HG02938 (cell line): ENCODE results near the gene ITPR3.
A peak's percentile ranks its signal among the peaks of the same experiment; 100 is the strongest.

Experiments
- ATAC-seq: cut with Tn5 transposase; IDR thresholded peaks from one replicate; pipeline ENCODE4 v1.9.1; 2021; ENCODE audit warnings: mild to moderate bottlenecking, moderate library complexity; ENCODE audit not compliant: unreplicated experiment

Gene ITPR3

DNA sequence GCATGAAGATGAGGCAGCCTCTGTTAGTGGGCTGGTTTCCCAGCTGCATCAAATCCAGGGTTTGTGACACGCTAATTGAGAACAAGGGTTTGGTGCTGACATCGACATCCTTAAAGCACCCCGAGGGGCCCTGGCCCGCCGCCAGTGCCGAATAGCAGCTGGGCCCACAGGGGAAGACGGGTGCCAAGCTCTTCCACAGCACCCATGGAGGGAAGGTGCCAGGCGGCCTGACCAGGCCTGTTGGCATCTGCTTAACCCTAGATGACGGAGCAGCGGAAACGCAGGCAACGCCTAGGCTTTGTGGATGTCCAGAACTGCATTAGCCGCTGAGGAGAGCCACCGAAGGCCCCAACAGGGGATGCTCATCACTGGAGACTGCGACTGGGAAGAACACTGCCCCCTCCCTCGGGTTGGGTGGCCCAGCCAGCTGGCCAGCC, 74.3 kb downstream of the ITPR3 start:
- ATAC-seq: no peak

DNA sequence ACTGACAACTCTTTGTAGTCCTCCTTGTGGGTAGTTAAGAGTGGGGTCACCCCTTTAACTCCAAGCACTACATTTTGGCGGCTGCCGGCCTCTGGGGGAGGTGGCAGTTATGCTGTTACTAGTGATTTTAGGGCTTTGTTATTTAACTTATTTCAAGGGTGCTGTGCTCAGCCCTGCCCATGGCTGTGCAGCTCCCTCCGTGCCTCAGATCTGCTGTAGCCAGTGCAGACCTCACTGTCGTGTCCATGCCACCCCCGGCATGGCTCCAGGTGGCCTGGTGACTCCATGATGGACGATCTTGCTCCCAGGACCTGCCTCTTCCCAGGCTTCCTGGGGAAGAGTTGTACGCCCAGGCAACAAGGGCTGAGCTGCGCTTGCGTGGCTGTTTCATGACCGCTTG, 75.0 kb downstream of the ITPR3 start:
- no peak for ATAC-seq

DNA sequence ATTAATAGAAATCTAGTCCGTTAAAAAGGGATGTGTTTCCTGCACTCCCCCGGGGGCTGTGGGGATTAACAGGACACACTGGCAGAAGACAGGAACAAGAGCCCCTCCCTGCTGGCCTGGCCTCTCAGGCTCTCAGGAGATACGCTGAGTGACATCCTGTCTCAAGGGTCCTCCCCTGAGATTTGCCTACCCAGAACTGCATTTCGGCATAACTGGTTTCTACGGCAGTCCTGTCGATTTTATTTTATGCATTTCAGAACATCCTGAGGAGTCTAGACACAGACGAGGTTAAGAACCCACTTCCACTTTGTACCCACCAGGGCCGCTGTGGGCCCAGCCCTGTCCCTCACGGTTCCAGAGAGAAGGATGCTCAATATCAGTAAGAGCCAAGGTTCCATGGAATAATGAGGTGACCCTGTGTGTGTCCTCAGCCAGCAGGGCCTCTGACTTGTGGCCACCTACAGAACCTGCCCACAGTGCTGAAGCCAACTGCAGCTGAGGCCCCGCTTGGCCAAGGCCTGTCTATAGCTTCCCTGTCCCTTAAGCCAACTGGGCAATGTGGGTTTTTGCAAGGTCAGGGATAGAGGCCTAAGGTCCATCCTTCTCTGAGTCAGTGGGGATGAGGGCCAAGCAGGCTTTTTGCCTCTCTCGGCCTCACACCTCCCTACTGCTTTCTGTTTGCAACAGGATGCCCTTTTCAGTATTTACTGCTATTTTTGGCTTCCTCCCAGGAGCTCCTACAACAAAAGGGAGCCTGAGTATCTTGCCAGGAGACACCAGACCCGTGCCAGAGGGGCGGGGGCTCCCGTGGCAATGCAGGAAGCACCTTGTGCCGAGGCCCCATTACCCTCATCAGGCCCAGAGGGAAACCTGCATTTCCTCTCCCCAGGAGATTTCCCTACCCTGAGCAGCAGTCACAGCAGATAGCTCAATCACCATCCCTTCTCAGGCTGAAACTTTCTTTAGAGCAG, 75.7 kb downstream of the ITPR3 start:
- ATAC-seq: no peak

DNA sequence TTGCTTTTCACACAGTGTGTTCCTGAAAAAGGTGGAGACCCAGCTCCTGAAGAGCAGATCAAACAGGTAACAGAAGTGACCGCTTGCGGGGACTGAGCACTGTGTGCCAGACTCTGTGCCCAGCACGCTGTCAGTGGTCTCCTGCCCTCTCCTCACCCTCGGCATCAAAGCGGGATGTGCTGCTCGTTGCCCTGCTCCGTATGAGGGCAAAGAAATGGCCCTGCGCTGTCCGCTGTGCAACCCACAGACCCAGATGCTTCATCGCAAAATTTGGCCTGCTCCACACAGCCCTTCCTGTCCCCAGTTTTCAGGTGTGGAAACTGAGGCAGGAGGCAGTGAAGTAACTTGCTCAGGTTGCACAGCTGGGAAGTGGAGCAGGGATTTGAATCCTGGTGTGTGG, 76.7 kb downstream of the ITPR3 start:
- ATAC-seq: no peak

DNA sequence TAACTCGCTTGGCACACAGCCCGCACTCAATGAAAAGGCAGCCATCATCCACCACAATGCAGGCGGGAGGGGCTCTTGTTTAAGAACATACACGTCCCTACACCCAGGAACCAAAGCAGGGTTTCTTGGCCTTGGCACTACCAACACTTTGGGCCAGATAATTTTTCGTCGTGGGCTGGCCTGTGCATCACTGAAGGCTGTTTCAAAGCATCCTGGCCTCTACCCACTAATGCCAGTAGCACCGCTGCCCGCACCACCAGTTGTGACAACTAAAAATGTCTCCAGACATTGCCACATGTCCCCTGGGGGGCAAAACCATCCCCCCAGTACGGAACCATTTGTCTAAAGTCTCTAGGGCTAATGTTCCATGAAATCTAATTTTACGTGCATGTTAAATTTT, 77.4 kb downstream of the ITPR3 start:
- no peak for ATAC-seq

DNA sequence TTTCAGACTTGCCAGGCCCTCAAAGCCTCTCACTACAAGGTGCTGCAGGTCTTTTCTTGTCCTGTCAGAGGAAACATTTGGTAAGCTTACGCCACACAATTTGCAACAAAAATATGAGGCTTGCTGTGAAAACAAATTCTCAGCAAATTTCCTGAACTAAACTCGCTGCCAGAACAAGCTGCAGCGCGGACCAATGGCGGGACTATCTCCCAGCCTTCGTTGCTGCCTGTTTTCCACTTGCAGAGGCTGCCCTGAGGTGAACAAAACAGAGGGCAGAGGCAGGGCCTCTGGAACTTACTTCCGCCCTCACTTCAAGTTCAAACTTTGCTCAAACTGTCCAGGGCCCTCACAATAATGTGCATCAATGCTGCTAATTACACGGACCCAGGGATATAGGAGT, 78.0 kb downstream of the ITPR3 start:
- no peak for ATAC-seq

DNA sequence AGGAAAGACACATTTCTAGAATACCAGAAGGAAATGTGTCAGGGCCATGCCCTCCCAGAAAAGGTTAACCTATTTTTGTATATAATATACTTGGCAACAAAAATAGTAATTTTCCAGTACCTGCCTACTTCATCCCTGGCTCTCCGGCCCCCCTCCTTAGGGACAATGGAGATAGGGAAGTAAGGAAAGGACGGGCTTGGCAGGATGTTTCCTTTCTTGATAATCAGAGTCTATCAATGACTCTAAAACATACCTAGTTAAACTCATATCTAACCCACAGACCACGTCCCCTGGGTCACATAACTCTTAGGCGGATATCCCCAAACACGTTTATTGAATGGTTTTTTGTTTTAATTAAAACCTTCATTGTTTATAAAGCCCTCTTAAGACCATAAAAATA, 78.6 kb downstream of the ITPR3 start:
- no peak for ATAC-seq

DNA sequence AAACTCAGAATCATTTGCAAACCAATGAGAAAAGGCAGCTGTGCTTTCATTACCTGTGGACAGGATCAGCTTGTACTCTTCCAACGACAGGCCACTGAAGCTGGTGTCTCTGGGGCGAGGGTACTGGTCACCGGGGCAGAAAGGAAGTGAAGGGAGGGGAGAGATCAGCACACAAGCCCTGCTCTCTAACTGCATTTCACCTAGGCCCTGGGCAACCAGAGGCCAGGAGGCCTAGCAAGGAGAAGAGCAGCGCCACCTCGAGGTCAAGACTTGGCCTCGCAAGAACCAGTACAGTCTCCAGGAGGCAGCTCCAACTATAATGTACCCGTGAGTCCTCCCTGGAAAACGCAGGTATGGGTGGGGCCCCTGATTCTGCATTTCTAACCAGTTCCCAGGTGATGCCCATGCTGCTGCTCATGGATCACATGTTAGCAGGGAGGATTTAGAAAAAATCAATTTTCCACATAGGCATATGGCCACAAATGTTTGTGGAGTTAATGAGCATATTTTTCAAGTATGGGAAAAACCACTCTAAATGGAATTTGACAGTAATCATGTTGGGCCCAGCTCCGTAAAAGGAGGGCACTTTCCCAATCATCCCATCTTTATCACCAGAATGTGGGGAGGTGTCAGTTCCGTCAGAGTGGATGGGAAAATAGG, 79.4 kb downstream of the ITPR3 start:
- ATAC-seq: peak; percentile 64

DNA sequence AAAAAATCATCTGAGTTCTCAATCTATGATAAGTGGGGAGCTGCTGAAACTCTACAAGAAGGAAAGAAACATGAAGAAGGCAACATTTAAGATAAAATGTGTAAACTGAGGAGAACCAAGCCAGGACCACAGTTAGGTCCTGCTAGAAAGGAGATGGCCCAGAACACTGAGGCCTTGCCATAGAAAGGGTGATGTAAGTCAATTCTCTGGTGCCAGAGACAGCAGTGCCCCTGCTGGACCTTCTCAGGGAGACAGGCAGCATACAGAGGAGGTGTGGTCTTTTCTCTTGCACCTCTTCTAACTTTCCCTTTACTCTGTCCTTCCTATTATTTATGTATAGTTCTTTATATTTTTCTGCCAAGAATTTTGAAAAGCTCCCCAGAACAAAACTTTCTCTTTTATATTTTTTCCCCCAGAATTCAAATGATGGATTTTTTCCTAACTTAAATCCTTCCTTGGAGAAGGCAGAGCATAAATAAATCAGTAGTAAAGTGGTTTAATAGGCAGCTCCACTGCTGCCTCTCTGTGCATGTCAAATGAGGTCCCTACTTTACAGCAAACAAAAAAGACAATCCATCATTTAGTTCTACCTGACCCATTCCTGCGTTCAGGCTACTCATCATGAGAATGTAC, 81.3 kb downstream of the ITPR3 start:
- no peak for ATAC-seq

DNA sequence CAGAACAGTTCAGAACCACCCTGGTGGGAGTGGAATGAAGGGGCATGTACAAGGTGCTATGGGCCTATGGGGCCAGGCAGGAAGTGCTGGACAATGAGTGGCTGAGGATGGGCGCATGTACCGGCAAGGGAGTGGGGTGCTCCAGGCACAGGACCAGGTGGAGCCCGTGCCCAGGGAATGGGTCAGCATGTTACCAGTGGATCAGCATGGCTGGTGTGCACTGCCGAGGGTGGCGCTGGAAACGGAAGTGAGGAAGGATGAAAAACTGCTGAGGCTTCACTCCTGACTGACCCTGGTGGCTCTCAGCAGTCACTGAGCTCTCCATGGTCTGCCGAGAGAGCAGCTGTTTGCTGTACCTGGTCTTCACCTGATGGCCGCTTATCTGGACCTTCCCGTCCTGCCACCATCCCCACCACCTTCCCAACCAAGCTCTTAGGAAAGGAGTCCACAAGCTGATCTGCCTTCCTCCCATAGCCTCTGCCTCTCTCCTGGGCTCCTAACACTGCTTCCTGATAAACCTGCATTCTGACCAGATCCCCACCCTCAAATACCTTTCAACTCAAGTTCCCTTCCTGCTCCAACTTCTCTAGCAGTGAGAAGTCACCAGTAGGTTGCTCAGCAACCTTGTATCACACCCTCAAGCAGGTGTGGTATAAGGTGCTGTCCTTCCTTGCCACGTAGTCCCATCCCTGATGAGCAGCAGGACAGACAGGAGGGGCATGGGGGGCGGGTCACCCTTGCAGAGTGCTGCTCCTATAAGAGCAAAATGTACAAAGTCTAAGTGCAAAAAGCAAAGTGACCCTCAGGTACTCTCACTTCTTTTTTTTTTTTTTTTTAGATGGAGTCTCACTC, 83.3 kb downstream of the ITPR3 start:
- no peak for ATAC-seq

DNA sequence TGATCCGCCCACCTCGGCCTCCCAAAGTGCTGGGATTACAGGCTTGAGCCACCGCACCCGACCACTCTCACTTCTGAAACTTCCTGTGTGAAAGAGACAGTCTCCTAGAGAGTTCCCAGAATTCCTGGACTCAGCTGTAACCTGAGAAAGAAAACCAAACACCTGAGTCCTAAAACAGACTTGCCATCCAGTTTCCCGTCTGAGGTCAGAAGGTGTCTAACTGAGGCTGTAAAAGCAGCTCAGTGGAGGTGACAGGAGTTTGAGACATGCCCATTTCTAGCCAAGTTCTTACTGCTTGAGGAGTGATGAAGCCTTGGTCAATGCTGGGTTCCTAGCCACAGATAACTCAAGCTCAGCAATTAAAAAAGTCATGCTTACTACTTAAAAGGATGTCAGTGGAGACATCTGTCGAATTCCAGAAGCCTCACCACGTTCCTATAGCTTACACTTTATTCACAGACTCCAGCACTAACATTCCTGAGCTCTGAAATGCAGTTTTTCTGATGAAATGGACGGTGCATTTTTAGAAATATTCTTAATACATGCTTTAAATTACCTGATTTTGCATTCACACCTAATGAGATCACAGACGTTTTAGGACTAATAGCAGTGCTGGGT, 84.3 kb downstream of the ITPR3 start:
- no peak for ATAC-seq

DNA sequence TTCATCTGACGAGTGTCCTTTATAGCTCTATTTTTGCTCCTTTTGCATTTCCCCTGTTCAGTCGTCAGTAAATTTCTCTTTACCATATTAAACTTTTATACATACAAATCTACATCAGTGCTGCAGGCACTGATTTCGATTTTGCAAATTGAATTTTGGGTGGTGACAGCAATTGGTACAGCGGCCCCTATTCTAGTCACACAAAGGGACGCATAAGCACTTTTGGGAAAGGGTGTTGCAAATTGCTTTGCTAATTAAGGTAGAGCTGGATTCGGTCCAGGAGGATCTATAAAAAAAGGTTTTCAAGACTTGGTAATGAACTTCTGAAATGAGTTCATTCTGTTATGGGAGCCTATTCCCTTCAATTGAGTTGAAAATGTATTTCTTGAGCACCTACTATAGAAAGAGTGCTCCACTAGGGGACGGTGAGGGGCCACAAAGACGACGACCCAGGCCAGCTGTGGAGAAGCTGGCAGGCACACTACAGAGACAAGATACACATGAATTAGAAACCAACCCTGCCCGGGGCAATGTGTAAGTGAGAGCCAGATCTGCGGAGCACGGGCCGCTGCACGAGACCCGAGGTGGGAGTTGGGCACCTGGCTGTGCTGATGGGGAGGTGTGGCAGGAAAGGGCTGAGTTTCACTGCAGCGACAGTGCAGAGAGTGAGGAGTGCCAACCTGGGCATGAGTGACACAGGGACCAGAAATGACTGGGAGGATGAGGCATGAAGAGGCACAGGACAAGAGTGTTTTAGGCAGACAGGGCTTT, 85.0 kb downstream of the ITPR3 start:
- no peak for ATAC-seq

DNA sequence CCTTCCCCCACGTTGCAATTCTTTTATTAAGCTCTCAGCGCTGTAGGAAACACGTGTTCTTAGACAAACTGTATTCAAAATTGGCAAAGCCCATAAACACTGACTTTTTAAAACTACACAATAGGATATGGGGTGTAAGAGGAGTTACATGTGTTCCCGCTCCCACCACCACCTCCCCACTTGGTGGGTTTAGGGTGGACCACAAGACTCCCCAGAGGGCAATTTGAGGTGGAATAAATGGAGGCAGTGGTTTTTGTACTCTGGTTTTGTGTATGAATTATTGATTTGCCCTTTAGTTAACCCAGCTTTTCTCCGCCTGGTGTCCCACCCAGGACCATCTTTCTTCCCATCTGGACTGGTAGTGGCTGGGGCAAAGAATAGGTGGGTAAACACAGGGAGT, 86.6 kb downstream of the ITPR3 start:
- ATAC-seq: no peak

DNA sequence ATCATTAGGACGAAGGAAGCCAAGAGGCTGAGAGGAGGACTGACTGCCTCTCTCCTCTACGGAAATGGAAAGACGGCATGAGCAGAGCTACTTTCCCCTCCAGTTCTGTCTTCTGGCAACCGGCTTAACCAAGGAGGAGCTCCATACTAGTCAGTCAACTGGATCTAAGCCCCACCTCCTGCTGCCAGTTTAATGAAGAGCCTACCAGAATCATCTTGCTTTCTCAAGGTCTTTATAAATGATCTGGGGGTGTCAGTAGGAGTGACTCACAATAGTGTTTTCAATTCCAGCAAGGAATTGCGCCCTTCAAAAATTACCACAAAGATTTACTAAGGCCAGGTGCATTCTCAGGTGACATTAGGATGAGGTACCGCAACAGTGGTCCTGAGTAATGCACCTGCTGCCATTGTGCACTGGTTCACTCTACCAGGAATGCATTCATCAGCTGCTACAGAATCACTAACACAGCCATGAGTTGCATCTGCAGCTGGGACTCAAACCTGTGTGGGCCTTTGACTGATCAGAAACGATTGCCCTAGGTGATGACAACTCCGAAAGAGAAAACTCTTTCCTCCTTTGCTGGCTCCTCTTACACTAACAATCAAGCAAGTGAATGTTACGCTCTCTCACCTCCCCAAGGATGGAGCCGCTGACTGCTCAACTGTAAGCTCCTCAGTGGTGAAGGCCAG, 87.5 kb downstream of the ITPR3 start:
- ATAC-seq: no peak

DNA sequence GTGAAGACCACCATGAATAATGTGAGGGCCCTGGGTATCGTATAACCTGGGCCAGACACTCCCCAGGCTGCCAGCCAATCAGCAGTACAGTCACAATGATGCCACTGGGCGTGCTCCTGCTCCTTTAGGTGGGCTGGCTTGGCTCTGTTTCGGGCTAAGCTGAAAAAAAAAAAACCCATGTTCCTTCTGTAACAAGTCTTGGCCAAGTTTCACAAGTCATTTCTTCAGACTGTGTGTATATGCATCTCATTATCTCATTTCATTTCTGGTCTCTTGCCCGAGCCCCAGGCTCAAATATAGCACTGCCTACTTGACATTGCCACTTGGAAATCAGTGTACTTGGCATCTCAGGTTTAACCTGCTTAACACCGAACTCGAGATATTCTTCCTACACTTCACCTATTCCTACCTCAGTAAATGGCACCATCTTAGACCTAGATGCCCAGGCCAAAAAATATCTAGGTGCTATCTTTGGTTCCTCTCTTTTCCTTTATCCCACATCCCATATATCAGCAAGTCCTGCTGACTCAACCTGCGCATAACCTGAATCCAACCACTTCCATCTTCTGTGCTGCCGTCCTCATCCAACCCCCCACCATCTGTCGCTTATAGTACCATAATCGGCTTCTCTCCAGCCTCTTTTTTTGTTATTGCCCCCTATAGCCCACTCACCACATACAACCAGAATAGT, 88.6 kb downstream of the ITPR3 start:
- no peak for ATAC-seq

DNA sequence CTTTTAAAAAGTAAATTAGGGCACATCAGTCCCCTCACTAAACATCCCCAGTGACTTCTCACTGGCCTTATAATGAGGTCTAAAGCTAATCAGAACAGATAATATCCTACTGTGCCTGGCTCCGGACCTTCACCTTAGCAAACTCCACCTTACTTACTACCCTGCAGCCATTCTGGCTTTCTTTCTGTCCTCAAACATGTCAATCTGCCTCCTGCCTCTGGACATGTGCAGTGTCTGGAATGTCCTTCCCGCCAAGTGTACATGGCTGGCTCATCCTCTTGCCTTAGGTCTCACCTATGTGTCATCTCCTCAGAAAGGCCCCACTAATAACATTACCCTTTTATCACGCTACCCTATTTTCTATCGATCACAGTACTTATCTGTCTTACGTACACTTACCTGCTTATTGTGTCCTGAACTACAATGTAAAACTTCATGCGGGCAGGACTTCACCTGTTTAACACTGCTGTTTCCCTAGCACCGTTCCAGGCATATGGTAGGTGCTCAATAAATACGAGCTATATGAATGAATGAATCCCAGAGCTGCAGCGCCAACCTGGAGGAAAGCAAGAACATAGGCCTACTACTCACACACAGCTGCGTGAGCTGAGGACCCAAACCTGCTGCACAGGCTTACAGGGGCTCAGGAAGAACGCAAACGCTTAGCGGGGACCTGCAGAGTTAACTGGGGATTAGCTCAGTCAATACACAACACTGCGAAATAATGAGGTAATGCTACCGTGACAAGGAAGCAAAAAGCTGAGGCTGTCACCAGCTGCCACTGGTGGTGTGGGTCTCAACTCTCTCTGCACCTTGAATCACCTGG, 89.4 kb downstream of the ITPR3 start:
- no peak for ATAC-seq
